K562 (cell line): Measurements from ENCODE around the gene FGD6. TPM values are rescaled to one million over a fixed set of nuclear protein-coding genes. Genes with fewer than 3 reads are reported as not detected.

Experiments
- CCNT2 ChIP-seq: IDR thresholded peaks from 2 replicates; pipeline ENCODE4 v1.6.1; 2011; ENCODE audit warnings: borderline replicate concordance, low read depth, mild to moderate bottlenecking, moderate library complexity, mixed read lengths, low read length; ENCODE audit not compliant: insufficient read length; ENCODE audit errors: extremely low read depth
- CREM ChIP-seq: IDR thresholded peaks from 2 replicates; pipeline ENCODE4 v1.6.1; 2014; ENCODE audit warnings: antibody characterized with exemption, low read depth
- DIDO1 ChIP-seq: fragments of 450-650 bp; IDR thresholded peaks from 2 replicates; pipeline ENCODE4 v1.6.1; 2016; ENCODE audit warnings: low read depth, missing biosample characterization, missing genetic modification characterization
- DNMT1 ChIP-seq: fragments of 450-650 bp; IDR thresholded peaks from 2 replicates; pipeline ENCODE4 v1.6.1; 2016; ENCODE audit warnings: antibody characterized with exemption, mild to moderate bottlenecking
- FOSL1 ChIP-seq: fragments of 200-800 bp; sonication (Bioruptor generic); conservative IDR thresholded peaks from 2 replicates; pipeline ENCODE4 v1.6.1; 2016; ENCODE audit warnings: missing genetic modification characterization, missing compliant biosample characterization
- HNRNPH1 ChIP-seq: fragments of 200-400 bp; formaldehyde crosslinking; optimal IDR thresholded peaks from 2 replicates; pipeline ENCODE3; 2017; ENCODE audit warnings: low read depth, mild to moderate bottlenecking, low read length, moderate library complexity
- MAZ ChIP-seq, 2 experiments: fragments of 450-650 bp in 1 of 2; sonication (generic) in 1 of 2; formaldehyde crosslinking; IDR thresholded peaks in 1 of 2; conservative IDR thresholded peaks in 1 of 2; 2 replicates each; pipeline versions ENCODE4 v1.4.0 to v1.5.0; 2020; ENCODE audit warnings: mild to moderate bottlenecking in 1 of 2, missing genetic modification reagents in 1 of 2
- MTA2 ChIP-seq: fragments of 450-650 bp; IDR thresholded peaks from 2 replicates; pipeline ENCODE4 v1.6.1; 2016; ENCODE audit warnings: low read depth
- NELFE ChIP-seq: IDR thresholded peaks from 2 replicates; pipeline ENCODE4 v1.6.1; 2011; ENCODE audit warnings: mild to moderate bottlenecking; ENCODE audit not compliant: insufficient read depth, insufficient read length
- PML ChIP-seq: IDR thresholded peaks from 2 replicates; pipeline ENCODE4 v1.6.1; 2012; ENCODE audit warnings: low read length, inconsistent platforms
- POLR2AphosphoS2 ChIP-seq: IDR thresholded peaks from 2 replicates; pipeline ENCODE4 v1.6.1; 2012; ENCODE audit warnings: low read length, improper control_type of control experiment
- RBFOX2 ChIP-seq: fragments of 200-400 bp; formaldehyde crosslinking; IDR thresholded peaks from 2 replicates; pipeline ENCODE4 v1.6.1; 2017; ENCODE audit warnings: low read depth, mild to moderate bottlenecking, low read length, moderate library complexity
- RBM22 ChIP-seq: fragments of 200-400 bp; formaldehyde crosslinking; IDR thresholded peaks from 2 replicates; pipeline ENCODE4 v1.6.1; 2018; ENCODE audit warnings: low read length, low read depth; ENCODE audit not compliant: poor library complexity, severe bottlenecking
- RHOXF2B ChIP-seq: fragments of 250-450 bp; sonication (Bioruptor Pico); conservative IDR thresholded peaks from 2 replicates; pipeline ENCODE4 v1.5.1; 2021
- SREBF2 ChIP-seq: sonication (generic); formaldehyde crosslinking; IDR thresholded peaks from 2 replicates; pipeline ENCODE4 v1.4.0; 2020; ENCODE audit warnings: mild to moderate bottlenecking, missing genetic modification reagents
- ZNF717 ChIP-seq: fragments of 250-450 bp; sonication (Bioruptor Pico); IDR thresholded peaks from 2 replicates; pipeline ENCODE4 v1.5.0; 2021
- ZNF76 ChIP-seq: fragments of 250-450 bp; sonication (Bioruptor Pico); IDR thresholded peaks from 2 replicates; pipeline ENCODE4 v1.4.0; 2020; ENCODE audit warnings: mild to moderate bottlenecking, moderate library complexity, borderline replicate concordance
- polyA plus RNA-seq, 8 experiments: library from polyadenylated mRNA; depleted of rRNA in 4 of 8; stranded (reverse) in 5 of 8; unstranded in 3 of 8; fragments of >200 nt; fragmentation: Nextera tagmentation in 2 of 8; fragmentation: Illumina TruSeq in 1 of 8; extraction: Ambion mirVana in 2 of 8; extraction: Trizol in 1 of 8; gene quantifications; 2 replicates each; pipeline versions ENCODE4 v1.2.1 to v1.2.3, GENCODE V29; 2011 to 2014; ENCODE audit warnings: inconsistent platforms in 1 of 8, missing spikeins in 1 of 8
- total RNA-seq, 7 experiments: library from RNA; depleted of rRNA in 6 of 7; stranded (reverse); fragments of >200 nt in 6 of 7; fragmentation: Illumina TruSeq in 2 of 7; extraction: Trizol in 2 of 7; gene quantifications; 2 replicates each; pipeline versions ENCODE4 v1.2.1 to v1.2.3, GENCODE V29; 2011 to 2021; ENCODE audit warnings: low replicate concordance in 1 of 7
- TF ChIP-seq, protein P1 (sequence below), 2 experiments: fragments of 250-450 bp in 1 of 2; fragments of 450-650 bp in 1 of 2; sonication (Bioruptor Pico) in 1 of 2; IDR thresholded peaks; 2 replicates each; pipeline versions ENCODE4 v1.6.1 to v1.8.0; 2016 to 2021; ENCODE audit warnings: mild to moderate bottlenecking in 2 of 2, moderate library complexity in 2 of 2, missing compliant biosample characterization in 1 of 2, missing genetic modification characterization in 1 of 2
- TF ChIP-seq, protein P2 (sequence below): sonication (generic); formaldehyde crosslinking; IDR thresholded peaks from 2 replicates; pipeline ENCODE4 v1.8.0; 2022; ENCODE audit warnings: mild to moderate bottlenecking, missing genetic modification reagents
- TF ChIP-seq, protein P3 (sequence below), 3 experiments: fragments of 200-800 bp in 1 of 3; fragments of 250-450 bp in 1 of 3; fragments of 450-650 bp in 1 of 3; sonication (Bioruptor Pico) in 1 of 3; sonication (Bioruptor generic) in 1 of 3; formaldehyde crosslinking in 1 of 3; IDR thresholded peaks; 2 replicates each; pipeline versions ENCODE4 v1.6.1 to v1.8.0; 2016 to 2022; ENCODE audit warnings: mild to moderate bottlenecking in 2 of 3, missing genetic modification characterization in 2 of 3, missing compliant biosample characterization in 1 of 3, moderate library complexity in 1 of 3
- TF ChIP-seq, protein P4 (sequence below): fragments of 250-450 bp; sonication (Bioruptor Pico); IDR thresholded peaks from 2 replicates; pipeline ENCODE4 v1.6.1; 2021; ENCODE audit warnings: mild to moderate bottlenecking

Gene FGD6
- total and polyA plus RNA-seq, 9 of the 15 experiments (the other 6 are each of a cell fraction or from before 2014, with no cell fraction given): 1.5 to 11.1 (median 5.8) TPM

DNA sequence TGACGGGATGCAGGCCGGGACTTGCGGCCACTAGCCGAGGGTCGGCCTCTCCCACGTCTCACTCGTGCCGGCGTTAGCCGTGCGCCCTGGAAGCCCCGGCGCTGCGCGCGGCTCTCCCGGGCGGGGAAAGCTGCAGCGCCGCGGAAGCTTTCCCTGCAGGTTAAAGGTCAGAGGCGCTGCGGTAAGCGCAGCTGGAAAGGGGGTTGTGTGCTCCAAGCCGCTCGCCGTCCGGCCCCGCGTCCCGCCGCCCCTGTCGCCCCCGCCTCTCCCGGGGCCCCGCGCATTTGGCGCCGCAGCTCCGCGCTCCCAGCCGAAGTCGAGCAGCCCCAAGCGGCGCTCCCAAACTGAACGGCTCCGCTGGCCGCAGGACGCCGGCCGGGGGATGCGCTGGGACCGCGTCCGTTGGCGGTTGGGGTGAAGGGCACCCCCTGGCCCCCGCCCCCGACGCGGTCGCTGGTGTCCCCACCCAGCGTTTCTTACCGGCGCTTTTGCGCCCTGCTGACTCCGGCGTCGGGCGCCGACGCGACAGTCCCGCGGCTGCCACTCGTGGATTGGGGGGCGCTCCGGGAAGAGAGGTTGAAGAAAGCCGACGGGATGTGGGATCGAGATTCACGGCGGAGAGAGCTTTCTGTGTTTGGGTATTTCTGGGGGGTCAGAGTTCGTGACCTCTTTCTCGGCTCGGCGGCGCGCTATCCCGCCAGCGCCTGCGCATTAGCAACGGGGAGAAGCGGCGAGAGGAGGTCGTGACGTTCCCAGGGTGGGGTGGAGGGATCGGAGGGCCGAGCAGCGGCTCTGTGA is 144.2 kb downstream of the FGD6 start, which contains the start of gene NR2C1 (continued):
- TF ChIP-seq, protein P1, sequence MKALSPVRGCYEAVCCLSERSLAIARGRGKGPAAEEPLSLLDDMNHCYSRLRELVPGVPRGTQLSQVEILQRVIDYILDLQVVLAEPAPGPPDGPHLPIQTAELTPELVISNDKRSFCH (CRISPR knock-in tag; IDR thresholded peaks at IDR 0.05): no peak
- TF ChIP-seq, protein P1 (tag; IDR thresholded peaks at IDR 0.05): peak; percentile 70
- TF ChIP-seq, protein P2, sequence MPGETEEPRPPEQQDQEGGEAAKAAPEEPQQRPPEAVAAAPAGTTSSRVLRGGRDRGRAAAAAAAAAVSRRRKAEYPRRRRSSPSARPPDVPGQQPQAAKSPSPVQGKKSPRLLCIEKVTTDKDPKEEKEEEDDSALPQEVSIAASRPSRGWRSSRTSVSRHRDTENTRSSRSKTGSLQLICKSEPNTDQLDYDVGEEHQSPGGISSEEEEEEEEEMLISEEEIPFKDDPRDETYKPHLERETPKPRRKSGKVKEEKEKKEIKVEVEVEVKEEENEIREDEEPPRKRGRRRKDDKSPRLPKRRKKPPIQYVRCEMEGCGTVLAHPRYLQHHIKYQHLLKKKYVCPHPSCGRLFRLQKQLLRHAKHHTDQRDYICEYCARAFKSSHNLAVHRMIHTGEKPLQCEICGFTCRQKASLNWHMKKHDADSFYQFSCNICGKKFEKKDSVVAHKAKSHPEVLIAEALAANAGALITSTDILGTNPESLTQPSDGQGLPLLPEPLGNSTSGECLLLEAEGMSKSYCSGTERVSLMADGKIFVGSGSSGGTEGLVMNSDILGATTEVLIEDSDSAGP (CRISPR knock-in tag): no peak
- no peak for TF ChIP-seq POLR2AphosphoS2
- no peak for TF ChIP-seq SREBF2 (CRISPR knock-in tag)
- no peak for TF ChIP-seq NELFE
- TF ChIP-seq ZNF717: no peak
- TF ChIP-seq FOSL1 (tag): 0 out of 2 replicates have a peak, but pooled peaks have one; percentile 32
- peak; percentile 83 for TF ChIP-seq RBFOX2
- peak; percentile 68 for TF ChIP-seq RBM22
- TF ChIP-seq MTA2: peak; percentile 43; the same call in 1 of the 2 replicates
- TF ChIP-seq, protein P3, sequence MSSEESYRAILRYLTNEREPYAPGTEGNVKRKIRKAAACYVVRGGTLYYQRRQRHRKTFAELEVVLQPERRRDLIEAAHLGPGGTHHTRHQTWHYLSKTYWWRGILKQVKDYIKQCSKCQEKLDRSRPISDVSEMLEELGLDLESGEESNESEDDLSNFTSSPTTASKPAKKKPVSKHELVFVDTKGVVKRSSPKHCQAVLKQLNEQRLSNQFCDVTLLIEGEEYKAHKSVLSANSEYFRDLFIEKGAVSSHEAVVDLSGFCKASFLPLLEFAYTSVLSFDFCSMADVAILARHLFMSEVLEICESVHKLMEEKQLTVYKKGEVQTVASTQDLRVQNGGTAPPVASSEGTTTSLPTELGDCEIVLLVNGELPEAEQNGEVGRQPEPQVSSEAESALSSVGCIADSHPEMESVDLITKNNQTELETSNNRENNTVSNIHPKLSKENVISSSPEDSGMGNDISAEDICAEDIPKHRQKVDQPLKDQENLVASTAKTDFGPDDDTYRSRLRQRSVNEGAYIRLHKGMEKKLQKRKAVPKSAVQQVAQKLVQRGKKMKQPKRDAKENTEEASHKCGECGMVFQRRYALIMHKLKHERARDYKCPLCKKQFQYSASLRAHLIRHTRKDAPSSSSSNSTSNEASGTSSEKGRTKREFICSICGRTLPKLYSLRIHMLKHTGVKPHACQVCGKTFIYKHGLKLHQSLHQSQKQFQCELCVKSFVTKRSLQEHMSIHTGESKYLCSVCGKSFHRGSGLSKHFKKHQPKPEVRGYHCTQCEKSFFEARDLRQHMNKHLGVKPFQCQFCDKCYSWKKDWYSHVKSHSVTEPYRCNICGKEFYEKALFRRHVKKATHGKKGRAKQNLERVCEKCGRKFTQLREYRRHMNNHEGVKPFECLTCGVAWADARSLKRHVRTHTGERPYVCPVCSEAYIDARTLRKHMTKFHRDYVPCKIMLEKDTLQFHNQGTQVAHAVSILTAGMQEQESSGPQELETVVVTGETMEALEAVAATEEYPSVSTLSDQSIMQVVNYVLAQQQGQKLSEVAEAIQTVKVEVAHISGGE (CRISPR knock-in tag; IDR thresholded peaks at IDR 0.05): peak in 1 of 3 experiments; percentile 77; a peak in 2 of 6 replicates
- TF ChIP-seq DNMT1: no peak
- TF ChIP-seq PML: peak; percentile 53; the same call in 1 of the 2 replicates
- peak; percentile 81 for TF ChIP-seq DIDO1 (tag)
- TF ChIP-seq CCNT2: peak; percentile 20
- TF ChIP-seq CREM: peak; percentile 93
- TF ChIP-seq RHOXF2B (CRISPR knock-in tag): no peak
- TF ChIP-seq ZNF76 (CRISPR knock-in tag): no peak
- TF ChIP-seq MAZ (CRISPR knock-in tag; conservative IDR thresholded peaks at IDR 0.05 in 1 of 2, IDR thresholded peaks at IDR 0.05 in 1 of 2): peak in 1 of 2 experiments; percentile 89
- TF ChIP-seq, protein P4, sequence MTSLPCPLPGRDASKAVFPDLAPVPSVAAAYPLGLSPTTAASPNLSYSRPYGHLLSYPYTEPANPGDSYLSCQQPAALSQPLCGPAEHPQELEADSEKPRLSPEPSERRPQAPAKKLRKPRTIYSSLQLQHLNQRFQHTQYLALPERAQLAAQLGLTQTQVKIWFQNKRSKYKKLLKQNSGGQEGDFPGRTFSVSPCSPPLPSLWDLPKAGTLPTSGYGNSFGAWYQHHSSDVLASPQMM: no peak
- TF ChIP-seq HNRNPH1: no peak
